NCI-H446 (cell line): ENCODE data around the gene MAD1L1.

Experiments used
- DNase-seq, 2 experiments: peaks; one replicate each; lab custom pipeline; 2025; lab: John Stamatoyannopoulos, UW

Gene MAD1L1

DNA sequence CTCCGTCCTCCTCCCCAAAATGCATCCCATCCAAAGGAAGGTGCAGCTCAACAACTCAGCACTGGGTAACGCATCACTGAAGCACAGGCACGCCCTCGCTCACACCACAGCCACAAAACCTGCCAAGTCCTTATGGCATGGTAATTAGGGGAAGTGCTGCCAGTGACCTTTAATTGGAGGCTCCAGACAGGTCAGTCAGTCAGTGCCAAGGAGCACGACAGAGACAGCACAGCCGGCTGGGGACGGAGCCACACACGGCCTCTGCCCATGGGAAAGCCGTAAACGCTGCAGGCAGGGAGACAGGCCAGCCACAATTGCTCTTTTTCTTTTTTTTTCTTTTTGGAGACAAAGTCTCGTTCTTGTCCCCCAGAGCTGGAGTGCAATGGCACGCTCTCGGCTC is 146.5 kb downstream of the MAD1L1 start:
- no peak for DNase-seq

- no peak for DNase-seq
Observed at GRCh38 chr7:2085804-2086203, 146.9 kb downstream of the MAD1L1 start.

- DNase-seq = no peak
Observed at GRCh38 chr7:2084781-2085505, 147.8 kb downstream of the MAD1L1 start.

- no peak for DNase-seq
Observed at GRCh38 chr7:2084331-2084730, 148.4 kb downstream of the MAD1L1 start.

- no peak for DNase-seq
Observed at GRCh38 chr7:2083362-2083761, 149.4 kb downstream of the MAD1L1 start.

- DNase-seq = no peak
Observed at GRCh38 chr7:2082139-2082998, 150.4 kb downstream of the MAD1L1 start.

DNA sequence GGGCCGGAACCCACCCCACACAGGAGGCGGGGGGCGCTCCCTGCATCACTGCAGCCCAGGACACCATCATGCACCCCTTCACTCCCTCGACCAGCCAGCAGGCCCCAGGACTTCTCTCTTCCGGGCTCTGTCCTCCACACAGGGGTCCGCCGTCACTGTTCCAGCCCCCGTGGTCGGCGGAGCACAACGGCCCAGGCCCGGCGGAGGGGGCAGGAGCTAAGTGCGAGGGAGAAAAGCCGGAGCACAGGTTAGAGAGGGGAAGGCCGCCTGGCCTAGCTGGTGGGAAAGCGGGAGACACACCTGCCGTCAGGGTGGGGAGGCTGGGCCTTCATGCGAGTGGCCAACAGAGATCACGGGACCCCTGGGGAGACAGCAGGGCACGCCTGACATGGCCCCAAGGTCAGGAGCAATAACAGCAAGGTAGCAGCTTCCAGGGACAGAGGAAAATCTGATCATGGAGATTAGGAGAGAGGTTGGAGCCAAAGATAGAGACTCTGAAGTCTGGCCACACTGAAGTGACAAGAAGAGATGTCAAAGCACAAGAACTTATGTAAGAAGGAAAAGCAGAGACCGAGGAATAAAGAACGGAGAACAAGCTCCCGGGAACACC is 151.1 kb downstream of the MAD1L1 start:
- DNase-seq = no peak

DNA sequence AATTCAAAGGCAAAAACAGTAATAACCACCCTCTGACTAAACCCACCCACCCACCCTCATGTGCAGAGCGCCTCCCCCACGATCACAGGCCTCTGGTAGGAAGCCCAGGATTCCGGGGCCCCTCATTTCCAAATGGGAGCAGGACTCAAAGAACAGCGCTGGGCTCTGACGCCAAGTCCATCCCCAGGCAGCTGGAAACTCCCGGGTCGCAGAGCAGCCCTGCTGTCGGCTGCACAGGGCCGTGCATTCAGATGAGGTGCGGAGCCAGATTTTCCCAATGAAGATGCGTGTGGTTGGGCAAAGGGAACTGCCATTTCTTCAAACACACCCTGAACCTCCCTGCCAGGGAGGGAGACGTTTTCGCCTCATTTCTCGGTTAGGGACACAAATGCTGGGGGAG is 152.3 kb downstream of the MAD1L1 start:
- no peak for DNase-seq

- no peak for DNase-seq
Observed at GRCh38 chr7:2080060-2080387, 152.7 kb downstream of the MAD1L1 start.

GRCh38 chr7:2079332-2080059 is 153.2 kb downstream of the MAD1L1 start:
- no peak for DNase-seq

DNA sequence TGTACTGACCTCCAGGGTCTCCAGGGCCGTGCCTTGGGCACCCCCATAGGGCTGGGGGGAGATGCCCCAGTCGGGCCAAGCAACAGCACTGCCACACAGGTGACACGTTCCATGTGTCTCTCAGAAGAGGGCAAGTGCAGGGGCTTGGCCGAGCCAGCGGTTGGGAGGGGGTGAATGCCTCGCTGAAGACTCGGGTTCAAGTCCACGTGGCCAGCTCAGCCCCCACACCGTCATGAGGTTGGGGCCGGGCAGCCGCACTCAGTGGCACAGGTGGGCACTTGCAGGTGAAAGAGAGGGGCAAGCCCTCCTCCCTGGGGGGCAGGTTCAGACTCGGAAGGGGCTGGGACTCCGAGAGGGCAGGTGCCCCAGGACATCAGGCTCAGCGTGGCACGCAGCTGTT is 153.8 kb downstream of the MAD1L1 start:
- no peak for DNase-seq

GRCh38 chr7:2076649-2077064 is 156.1 kb downstream of the MAD1L1 start:
- no peak for DNase-seq

DNA sequence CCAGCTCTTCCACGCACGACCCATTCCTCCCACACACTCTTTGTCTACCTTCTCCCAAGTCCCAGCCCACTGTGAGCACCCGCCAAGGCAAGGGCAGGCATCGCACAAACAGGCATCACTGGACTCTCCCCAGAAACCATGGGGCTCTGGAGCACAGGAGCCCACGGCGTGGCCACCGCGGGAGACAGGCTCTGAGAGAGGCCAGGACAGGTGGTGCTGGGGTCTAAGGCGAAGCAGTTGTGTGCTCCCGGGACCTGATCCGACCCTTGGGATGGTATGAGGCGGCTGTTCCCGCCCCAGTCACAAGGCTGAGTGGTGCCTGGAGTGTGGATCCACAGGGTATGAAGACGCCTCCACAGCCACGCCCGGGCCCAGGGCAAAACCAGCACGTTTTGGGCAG is 156.9 kb downstream of the MAD1L1 start:
- no peak for DNase-seq

- DNase-seq = no peak
Observed at GRCh38 chr7:2074691-2075090, 158.1 kb downstream of the MAD1L1 start.

GRCh38 chr7:2072798-2073197 is 159.9 kb downstream of the MAD1L1 start:
- no peak for DNase-seq

DNA sequence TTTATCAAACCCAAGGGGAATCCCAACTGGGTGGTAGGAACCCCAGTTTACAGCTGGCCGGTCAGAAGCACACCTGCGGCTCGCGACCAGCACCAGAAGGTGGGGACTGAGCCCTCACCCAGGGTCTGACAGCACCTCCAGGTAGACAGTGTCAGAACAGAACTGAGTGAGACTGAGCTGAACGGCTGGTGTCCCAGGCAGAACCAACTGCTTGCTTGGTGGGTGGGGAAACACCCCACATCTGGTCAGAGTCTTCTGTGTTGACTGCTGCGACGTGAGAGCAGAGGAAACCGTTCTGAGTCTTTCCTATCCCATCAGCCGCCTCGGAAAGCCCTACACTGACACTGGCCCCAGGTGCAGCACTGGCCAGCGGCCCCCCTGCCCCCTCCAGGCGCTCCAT is 160.7 kb downstream of the MAD1L1 start:
- DNase-seq = no peak

DNA sequence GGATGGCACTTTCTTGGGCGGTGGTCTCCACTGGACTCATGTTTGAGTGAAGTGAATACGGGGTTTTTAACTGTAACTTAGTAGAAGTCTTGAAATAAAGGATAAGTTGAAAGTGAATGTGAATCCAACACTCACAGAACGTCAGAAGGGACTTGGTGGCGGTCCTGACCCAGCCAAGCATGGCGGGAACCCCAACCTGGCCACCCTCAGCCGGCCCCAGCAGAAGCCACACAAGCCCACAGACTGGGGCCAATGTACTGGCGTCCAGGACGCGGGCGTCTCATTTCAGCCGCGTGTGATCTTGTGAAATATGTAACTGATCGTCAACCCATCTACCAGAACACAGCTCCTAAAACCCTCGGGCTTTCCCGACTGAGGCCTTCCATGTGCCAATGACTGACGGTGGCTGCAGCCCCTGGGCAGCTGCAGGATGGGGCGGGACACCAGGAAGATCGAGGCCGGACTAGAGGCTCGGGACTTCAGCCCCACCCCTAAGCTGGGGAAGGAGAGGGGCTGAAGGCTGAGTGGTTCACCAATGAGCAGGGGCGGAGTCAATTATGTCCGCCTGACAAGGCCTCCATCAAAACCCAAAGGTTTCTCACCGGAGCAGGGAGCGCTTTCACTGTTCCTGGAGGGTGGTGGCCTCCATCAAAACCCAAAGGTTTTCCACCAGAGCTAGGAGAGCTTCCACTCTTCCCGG is 161.5 kb downstream of the MAD1L1 start:
- DNase-seq = no peak

GRCh38 chr7:2070151-2070763 is 162.5 kb downstream of the MAD1L1 start:
- DNase-seq = no peak

GRCh38 chr7:2069472-2069860 is 163.3 kb downstream of the MAD1L1 start:
- no peak for DNase-seq

DNA sequence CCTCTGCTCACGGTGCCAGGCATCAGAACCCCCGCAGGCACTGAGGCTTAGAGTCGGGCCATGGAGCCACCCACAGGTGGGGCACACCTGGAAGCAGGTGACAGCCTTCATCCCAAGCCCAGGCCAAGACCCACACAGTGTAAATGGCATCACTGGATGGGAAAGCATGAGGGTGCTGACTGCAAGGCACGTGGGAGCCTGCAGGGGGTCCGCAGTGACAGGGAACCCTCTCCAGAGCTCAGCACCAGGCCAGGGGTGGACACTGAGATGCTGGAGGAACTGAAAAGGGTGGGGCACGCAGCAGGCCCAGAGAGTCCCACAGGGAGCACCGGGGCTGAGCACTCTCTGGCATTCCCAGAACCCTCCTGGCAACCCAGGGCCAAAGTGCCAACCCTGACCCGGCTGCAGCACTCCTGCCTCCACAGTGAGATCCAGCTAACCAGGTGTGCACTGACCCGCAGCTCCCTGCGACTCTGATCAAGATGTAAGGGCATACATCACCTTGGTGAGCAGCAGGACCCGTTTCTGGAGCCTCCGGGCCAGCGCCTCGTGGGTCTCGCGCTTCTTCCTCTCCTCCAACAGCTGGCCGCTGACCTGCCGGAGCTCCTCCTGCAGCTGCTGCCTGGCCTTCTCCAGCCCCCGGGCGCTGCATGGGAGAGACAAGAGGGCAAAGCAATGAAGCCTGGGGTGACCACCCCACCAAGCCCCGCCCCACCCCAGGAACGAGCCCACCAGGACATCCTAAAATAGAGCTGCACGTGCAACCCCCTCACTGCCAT is 163.9 kb downstream of the MAD1L1 start:
- no peak for DNase-seq
